PC-3 (cell line): ENCODE results near the gene MAGT1.

Experiments used
- EZH2 ChIP-seq: fragments of 300-600 bp; sonication (generic); IDR thresholded peaks from one replicate; pipeline ENCODE4 v1.6.1; 2017; ENCODE audit warnings: antibody characterized with exemption, mild to moderate bottlenecking, low read length; ENCODE audit not compliant: unreplicated experiment
- TF ChIP-seq, protein P1 (sequence below): fragments of 300-600 bp; sonication (generic); conservative IDR thresholded peaks from 2 replicates; pipeline ENCODE4 v1.5.1; 2017; ENCODE audit warnings: antibody characterized with exemption, low read depth, mild to moderate bottlenecking, low read length

DNA sequence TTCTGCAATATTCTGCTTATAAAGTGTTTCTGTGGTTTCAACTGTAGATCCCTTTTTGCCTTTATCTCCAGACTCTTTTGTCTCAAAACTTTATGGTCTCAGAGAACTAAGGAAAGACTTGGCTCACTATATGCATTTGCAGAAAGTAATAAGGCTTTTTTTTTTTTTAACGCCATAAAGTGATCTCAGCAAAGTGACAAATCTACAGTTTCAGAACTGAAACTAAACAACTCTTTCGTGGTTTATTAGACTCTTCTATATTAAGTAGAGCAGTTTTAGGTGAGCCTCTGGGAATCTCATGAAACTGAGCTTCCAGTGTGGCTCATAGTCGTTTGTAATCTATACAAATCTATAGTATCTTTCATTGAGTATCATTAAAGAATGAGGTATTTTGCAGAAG is 30.5 kb upstream of the MAGT1 start:
- TF ChIP-seq, protein P1, sequence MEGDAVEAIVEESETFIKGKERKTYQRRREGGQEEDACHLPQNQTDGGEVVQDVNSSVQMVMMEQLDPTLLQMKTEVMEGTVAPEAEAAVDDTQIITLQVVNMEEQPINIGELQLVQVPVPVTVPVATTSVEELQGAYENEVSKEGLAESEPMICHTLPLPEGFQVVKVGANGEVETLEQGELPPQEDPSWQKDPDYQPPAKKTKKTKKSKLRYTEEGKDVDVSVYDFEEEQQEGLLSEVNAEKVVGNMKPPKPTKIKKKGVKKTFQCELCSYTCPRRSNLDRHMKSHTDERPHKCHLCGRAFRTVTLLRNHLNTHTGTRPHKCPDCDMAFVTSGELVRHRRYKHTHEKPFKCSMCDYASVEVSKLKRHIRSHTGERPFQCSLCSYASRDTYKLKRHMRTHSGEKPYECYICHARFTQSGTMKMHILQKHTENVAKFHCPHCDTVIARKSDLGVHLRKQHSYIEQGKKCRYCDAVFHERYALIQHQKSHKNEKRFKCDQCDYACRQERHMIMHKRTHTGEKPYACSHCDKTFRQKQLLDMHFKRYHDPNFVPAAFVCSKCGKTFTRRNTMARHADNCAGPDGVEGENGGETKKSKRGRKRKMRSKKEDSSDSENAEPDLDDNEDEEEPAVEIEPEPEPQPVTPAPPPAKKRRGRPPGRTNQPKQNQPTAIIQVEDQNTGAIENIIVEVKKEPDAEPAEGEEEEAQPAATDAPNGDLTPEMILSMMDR, result no peak
- no peak for TF ChIP-seq EZH2
